WTC11 (cell line): ENCODE measurements around the gene NMB. TPM values are rescaled to one million over a fixed set of nuclear protein-coding genes. Genes with fewer than 3 reads are reported as not detected.

Experiments
- ATAC-seq: fragments of 200-7000 bp; cut with Tn5 transposase; 2 replicates; pipeline ENCODE4 v1.10.0; 2021; ENCODE audit warnings: mild to moderate bottlenecking, moderate library complexity
- CTCF ChIA-PET: fragments of 300-600 bp; sonication (Branson Sonifier 250); formaldehyde crosslinking; loops from one replicate; lab custom pipeline; 2021; ENCODE audit warnings: antibody characterized with exemption; lab: Charles Lee
- POLR2A ChIA-PET: fragments of 350-600 bp; sonication (Branson Sonifier 250); formaldehyde crosslinking; loops from one replicate; lab custom pipeline; 2021; ENCODE audit warnings: antibody characterized with exemption; lab: Charles Lee
- DNase-seq: peaks from one replicate; pipeline ENCODE4 v3.0.0; 2021; ENCODE audit warnings: low spot score
- H3K27ac Mint-ChIP-seq: 2 replicates; pipeline ENCODE4 v1.8.0; 2021; ENCODE audit warnings: mixed read lengths
- H3K27me3 Mint-ChIP-seq: 2 replicates; pipeline ENCODE4 v1.8.0; 2021; ENCODE audit warnings: low read depth, mild to moderate bottlenecking, moderate library complexity, mixed read lengths
- H3K36me3 Mint-ChIP-seq: 2 replicates; pipeline ENCODE4 v1.8.0; 2021; ENCODE audit warnings: mixed read lengths
- H3K4me1 Mint-ChIP-seq: 2 replicates; pipeline ENCODE4 v1.8.0; 2022; ENCODE audit warnings: mixed read lengths
- H3K4me3 Mint-ChIP-seq: 2 replicates; pipeline ENCODE4 v1.8.0; 2021; ENCODE audit warnings: mild to moderate bottlenecking, moderate library complexity, mixed read lengths
- H3K9me3 Mint-ChIP-seq: 2 replicates; pipeline ENCODE4 v1.8.0; 2021; ENCODE audit warnings: mixed read lengths
- CREM ChIP-seq: sonication (generic); formaldehyde crosslinking; IDR thresholded peaks from 2 replicates; pipeline ENCODE4 v1.8.1; 2022; ENCODE audit warnings: mild to moderate bottlenecking, missing genetic modification reagents, moderate library complexity
- CTCF ChIP-seq: fragments of 200-600 bp; IDR thresholded peaks from 2 replicates; pipeline ENCODE4 v1.8.0; 2022; ENCODE audit warnings: antibody characterized with exemption
- GRHL2 ChIP-seq: fragments of 250-450 bp; sonication (Bioruptor Pico); IDR thresholded peaks from 2 replicates; pipeline ENCODE4 v1.8.0; 2022; ENCODE audit warnings: mild to moderate bottlenecking, moderate library complexity; ENCODE audit not compliant: insufficient replicate concordance, severe bottlenecking
- MYBL2 ChIP-seq: sonication (generic); formaldehyde crosslinking; IDR thresholded peaks from 2 replicates; pipeline ENCODE4 v1.8.1; 2023; ENCODE audit warnings: mild to moderate bottlenecking, moderate library complexity, missing genetic modification reagents
- NR3C1 ChIP-seq: sonication (generic); formaldehyde crosslinking; conservative IDR thresholded peaks from 2 replicates; pipeline ENCODE4 v1.8.1; 2023; ENCODE audit warnings: low read depth, mild to moderate bottlenecking, missing genetic modification reagents
- RORB ChIP-seq: fragments of 250-450 bp; sonication (Bioruptor Pico); IDR thresholded peaks from 2 replicates; pipeline ENCODE4 v1.9.0; 2021; ENCODE audit warnings: mild to moderate bottlenecking
- TCF7 ChIP-seq: sonication (generic); formaldehyde crosslinking; IDR thresholded peaks from 2 replicates; pipeline ENCODE4 v1.8.0; 2022; ENCODE audit warnings: mild to moderate bottlenecking, low read depth, missing genetic modification reagents, moderate library complexity
- TEAD1 ChIP-seq: sonication (generic); formaldehyde crosslinking; IDR thresholded peaks from 2 replicates; pipeline ENCODE4 v1.8.0; 2022; ENCODE audit warnings: mild to moderate bottlenecking, missing genetic modification reagents
- TEAD4 ChIP-seq: sonication (generic); formaldehyde crosslinking; IDR thresholded peaks from 2 replicates; pipeline ENCODE4 v1.8.0; 2022; ENCODE audit warnings: mild to moderate bottlenecking, missing genetic modification reagents
- ZBTB43 ChIP-seq: sonication (generic); formaldehyde crosslinking; IDR thresholded peaks from 2 replicates; pipeline ENCODE4 v1.8.1; 2023; ENCODE audit warnings: mild to moderate bottlenecking, missing genetic modification reagents
- ZNF121 ChIP-seq: sonication (generic); formaldehyde crosslinking; IDR thresholded peaks from 2 replicates; pipeline ENCODE4 v1.8.0; 2023; ENCODE audit warnings: missing genetic modification reagents
- ZNF232 ChIP-seq: sonication (generic); formaldehyde crosslinking; IDR thresholded peaks from 2 replicates; pipeline ENCODE4 v1.8.0; 2022; ENCODE audit warnings: mild to moderate bottlenecking, missing genetic modification reagents
- ZNF396 ChIP-seq: fragments of 250-450 bp; sonication (Bioruptor Pico); IDR thresholded peaks from 2 replicates; pipeline ENCODE4 v1.8.0; 2021; ENCODE audit warnings: mild to moderate bottlenecking, moderate library complexity, borderline replicate concordance
- ZNF671 ChIP-seq: fragments of 250-450 bp; sonication (Bioruptor Pico); IDR thresholded peaks from 2 replicates; pipeline ENCODE4 v1.8.0; 2021; ENCODE audit warnings: mild to moderate bottlenecking
- total RNA-seq: library from RNA; stranded (reverse); gene quantifications from 3 replicates; pipeline ENCODE4 v1.2.3, GENCODE V29; 2021
- TF ChIP-seq, protein P1 (sequence below): sonication (generic); formaldehyde crosslinking; IDR thresholded peaks from 2 replicates; pipeline ENCODE4 v1.8.0; 2022; ENCODE audit warnings: missing genetic modification reagents
- TF ChIP-seq, protein P2 (sequence below): sonication (generic); formaldehyde crosslinking; conservative IDR thresholded peaks from 2 replicates; pipeline ENCODE4 v1.8.1; 2023; ENCODE audit warnings: mild to moderate bottlenecking, low read depth, missing genetic modification reagents, moderate library complexity
- TF ChIP-seq, protein P3 (sequence below): sonication (generic); formaldehyde crosslinking; IDR thresholded peaks from 2 replicates; pipeline ENCODE4 v1.8.0; 2023; ENCODE audit warnings: missing genetic modification reagents, mild to moderate bottlenecking, borderline replicate concordance

The NMB gene
- total RNA-seq, 1 experiment from 2014 or later: 14.9 TPM

GRCh38 chr15:84658788-84659411 lies 901 bp upstream of the NMB start:
- Mint-ChIP-seq H3K4me3 (peak overlapping the region; percentile 68), H3K9me3 (no peaks in the 10 kb centered on the region), H3K27ac (0 out of 2 replicates have a peak overlapping the region, but pooled peaks have one; percentile 53), H3K36me3 (no peaks in the 10 kb centered on the region), H3K4me1 (peaks cover 29% of the 10 kb centered on the region), H3K27me3 (peaks cover 21% of the 10 kb centered on the region)
- POLR2A ChIA-PET: interaction anchor here (0.7 to 1.9 kb wide), 4 partner anchors 57 to 165 kb away, joined by 4 to 10 read pairs (median 6); partner anchors contain the start of gene SEC11A
- DNase-seq: no peak
- TF ChIP-seq TEAD4 (CRISPR knock-in tag): no peak
- TF ChIP-seq TEAD1 (CRISPR knock-in tag): no peak
- TF ChIP-seq RORB (CRISPR knock-in tag): no peak
- TF ChIP-seq ZNF232 (CRISPR knock-in tag): no peak
- ATAC-seq: no peak
- CTCF ChIA-PET: interaction anchor here (0.6 to 7.5 kb wide), 23 partner anchors 11 to 624 kb away, joined by 3 to 63 read pairs (median 5); partner anchors contain the start of genes SEC11A and ZSCAN2

DNA sequence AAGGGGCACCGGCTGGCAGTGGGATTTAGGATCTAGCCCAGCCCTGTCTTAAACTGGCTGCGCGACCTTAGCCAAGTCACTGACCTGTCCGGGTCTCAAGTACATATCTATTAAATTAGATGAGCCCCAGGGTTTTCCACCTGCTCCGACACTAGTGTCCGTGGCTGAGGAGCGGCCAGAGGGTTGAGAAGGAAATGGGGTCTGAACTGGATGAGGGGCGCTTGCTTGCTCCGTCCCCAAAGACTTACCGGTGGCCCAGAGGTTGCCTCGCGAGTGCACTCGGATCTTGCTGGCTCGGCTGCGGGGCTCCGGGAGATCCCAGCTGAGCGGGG lies 285 bp downstream of the NMB start:
- Mint-ChIP-seq H3K4me1 (peaks cover 36% of the 10 kb centered on the region), H3K9me3 (no peaks in the 10 kb centered on the region), H3K36me3 (0 out of 2 replicates have a peak, but pooled peaks cover 2% of the 10 kb centered on the region), H3K27ac (no peak overlapping the region), H3K4me3 (peak overlapping the region; percentile 77), H3K27me3 (peaks cover 21% of the 10 kb centered on the region)
- ATAC-seq: no peak
- POLR2A ChIA-PET: interaction anchor here (1.0 kb wide), 1 partner anchor 78 kb away, joined by 4 read pairs; no protein-coding TSS in a partner anchor
- DNase-seq: no peak
- TF ChIP-seq ZNF121 (no peak), ZNF671 (CRISPR knock-in tag) (no peak), GRHL2 (CRISPR knock-in tag) (no peak), NR3C1 (CRISPR knock-in tag) (no peak), ZBTB43 (no peak)
- TF ChIP-seq, protein P1, sequence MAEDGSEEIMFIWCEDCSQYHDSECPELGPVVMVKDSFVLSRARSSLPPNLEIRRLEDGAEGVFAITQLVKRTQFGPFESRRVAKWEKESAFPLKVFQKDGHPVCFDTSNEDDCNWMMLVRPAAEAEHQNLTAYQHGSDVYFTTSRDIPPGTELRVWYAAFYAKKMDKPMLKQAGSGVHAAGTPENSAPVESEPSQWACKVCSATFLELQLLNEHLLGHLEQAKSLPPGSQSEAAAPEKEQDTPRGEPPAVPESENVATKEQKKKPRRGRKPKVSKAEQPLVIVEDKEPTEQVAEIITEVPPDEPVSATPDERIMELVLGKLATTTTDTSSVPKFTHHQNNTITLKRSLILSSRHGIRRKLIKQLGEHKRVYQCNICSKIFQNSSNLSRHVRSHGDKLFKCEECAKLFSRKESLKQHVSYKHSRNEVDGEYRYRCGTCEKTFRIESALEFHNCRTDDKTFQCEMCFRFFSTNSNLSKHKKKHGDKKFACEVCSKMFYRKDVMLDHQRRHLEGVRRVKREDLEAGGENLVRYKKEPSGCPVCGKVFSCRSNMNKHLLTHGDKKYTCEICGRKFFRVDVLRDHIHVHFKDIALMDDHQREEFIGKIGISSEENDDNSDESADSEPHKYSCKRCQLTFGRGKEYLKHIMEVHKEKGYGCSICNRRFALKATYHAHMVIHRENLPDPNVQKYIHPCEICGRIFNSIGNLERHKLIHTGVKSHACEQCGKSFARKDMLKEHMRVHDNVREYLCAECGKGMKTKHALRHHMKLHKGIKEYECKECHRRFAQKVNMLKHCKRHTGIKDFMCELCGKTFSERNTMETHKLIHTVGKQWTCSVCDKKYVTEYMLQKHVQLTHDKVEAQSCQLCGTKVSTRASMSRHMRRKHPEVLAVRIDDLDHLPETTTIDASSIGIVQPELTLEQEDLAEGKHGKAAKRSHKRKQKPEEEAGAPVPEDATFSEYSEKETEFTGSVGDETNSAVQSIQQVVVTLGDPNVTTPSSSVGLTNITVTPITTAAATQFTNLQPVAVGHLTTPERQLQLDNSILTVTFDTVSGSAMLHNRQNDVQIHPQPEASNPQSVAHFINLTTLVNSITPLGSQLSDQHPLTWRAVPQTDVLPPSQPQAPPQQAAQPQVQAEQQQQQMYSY (CRISPR knock-in tag): no peak
- TF ChIP-seq, protein P2, sequence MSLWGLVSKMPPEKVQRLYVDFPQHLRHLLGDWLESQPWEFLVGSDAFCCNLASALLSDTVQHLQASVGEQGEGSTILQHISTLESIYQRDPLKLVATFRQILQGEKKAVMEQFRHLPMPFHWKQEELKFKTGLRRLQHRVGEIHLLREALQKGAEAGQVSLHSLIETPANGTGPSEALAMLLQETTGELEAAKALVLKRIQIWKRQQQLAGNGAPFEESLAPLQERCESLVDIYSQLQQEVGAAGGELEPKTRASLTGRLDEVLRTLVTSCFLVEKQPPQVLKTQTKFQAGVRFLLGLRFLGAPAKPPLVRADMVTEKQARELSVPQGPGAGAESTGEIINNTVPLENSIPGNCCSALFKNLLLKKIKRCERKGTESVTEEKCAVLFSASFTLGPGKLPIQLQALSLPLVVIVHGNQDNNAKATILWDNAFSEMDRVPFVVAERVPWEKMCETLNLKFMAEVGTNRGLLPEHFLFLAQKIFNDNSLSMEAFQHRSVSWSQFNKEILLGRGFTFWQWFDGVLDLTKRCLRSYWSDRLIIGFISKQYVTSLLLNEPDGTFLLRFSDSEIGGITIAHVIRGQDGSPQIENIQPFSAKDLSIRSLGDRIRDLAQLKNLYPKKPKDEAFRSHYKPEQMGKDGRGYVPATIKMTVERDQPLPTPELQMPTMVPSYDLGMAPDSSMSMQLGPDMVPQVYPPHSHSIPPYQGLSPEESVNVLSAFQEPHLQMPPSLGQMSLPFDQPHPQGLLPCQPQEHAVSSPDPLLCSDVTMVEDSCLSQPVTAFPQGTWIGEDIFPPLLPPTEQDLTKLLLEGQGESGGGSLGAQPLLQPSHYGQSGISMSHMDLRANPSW: no peak
- CTCF ChIA-PET: interaction anchor here (0.7 to 7.5 kb wide), 9 partner anchors 19 to 219 kb away, joined by 3 to 63 read pairs (median 8); partner anchors contain the start of gene ZSCAN2

DNA sequence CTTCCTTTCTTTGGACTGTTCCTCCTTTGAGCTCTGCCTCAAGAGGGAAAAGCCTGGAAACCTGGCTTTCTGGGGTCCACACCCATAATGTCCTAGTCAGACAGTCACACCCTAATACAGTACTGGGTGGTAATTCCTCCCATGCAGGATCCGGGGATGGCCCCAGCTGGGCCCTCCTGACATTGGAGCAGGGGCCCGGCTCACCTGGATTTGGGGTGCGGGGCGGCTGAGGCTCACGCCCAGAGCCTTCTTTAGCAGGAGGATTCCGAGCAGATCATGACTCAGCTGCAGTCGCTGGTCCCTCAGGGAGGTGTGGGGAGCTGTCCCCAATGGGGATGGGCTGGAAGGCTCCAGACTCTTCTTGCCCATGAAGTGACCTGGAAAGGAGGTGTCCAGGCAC lies 1.0 kb downstream of the NMB start:
- peaks cover 40% of the 10 kb centered on the region for H3K4me1 Mint-ChIP-seq
- H3K27me3 Mint-ChIP-seq: peaks cover 21% of the 10 kb centered on the region
- POLR2A ChIA-PET: no interaction called here
- ATAC-seq: no peak
- H3K9me3 Mint-ChIP-seq: no peaks in the 10 kb centered on the region
- H3K27ac Mint-ChIP-seq: no peak overlapping the region
- CTCF ChIA-PET: interaction anchor here (0.9 to 7.5 kb wide), 6 partner anchors 19 to 271 kb away, joined by 4 to 63 read pairs (median 10); partner anchors contain the start of gene ZSCAN2
- no peak for DNase-seq
- H3K4me3 Mint-ChIP-seq: peak overlapping the region; percentile 77
- peaks cover 7% of the 10 kb centered on the region for H3K36me3 Mint-ChIP-seq
- TF ChIP-seq CREM (no peak), TCF7 (CRISPR knock-in tag) (no peak), MYBL2 (CRISPR knock-in tag) (no peak), ZNF396 (CRISPR knock-in tag) (no peak), CTCF (no peak)
- TF ChIP-seq, protein P3, sequence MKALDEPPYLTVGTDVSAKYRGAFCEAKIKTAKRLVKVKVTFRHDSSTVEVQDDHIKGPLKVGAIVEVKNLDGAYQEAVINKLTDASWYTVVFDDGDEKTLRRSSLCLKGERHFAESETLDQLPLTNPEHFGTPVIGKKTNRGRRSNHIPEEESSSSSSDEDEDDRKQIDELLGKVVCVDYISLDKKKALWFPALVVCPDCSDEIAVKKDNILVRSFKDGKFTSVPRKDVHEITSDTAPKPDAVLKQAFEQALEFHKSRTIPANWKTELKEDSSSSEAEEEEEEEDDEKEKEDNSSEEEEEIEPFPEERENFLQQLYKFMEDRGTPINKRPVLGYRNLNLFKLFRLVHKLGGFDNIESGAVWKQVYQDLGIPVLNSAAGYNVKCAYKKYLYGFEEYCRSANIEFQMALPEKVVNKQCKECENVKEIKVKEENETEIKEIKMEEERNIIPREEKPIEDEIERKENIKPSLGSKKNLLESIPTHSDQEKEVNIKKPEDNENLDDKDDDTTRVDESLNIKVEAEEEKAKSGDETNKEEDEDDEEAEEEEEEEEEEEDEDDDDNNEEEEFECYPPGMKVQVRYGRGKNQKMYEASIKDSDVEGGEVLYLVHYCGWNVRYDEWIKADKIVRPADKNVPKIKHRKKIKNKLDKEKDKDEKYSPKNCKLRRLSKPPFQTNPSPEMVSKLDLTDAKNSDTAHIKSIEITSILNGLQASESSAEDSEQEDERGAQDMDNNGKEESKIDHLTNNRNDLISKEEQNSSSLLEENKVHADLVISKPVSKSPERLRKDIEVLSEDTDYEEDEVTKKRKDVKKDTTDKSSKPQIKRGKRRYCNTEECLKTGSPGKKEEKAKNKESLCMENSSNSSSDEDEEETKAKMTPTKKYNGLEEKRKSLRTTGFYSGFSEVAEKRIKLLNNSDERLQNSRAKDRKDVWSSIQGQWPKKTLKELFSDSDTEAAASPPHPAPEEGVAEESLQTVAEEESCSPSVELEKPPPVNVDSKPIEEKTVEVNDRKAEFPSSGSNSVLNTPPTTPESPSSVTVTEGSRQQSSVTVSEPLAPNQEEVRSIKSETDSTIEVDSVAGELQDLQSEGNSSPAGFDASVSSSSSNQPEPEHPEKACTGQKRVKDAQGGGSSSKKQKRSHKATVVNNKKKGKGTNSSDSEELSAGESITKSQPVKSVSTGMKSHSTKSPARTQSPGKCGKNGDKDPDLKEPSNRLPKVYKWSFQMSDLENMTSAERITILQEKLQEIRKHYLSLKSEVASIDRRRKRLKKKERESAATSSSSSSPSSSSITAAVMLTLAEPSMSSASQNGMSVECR: no peak
